Neural crest cell (in vitro differentiated cells): Measurements from ENCODE around the gene CGNL1. TPM values are rescaled to one million over a fixed set of nuclear protein-coding genes. Genes with fewer than 3 reads are reported as not detected.

Experiments used
- DNase-seq: peaks from one replicate; pipeline ENCODE4 v3.0.0; 2021; ENCODE audit warnings: low read depth, mixed read lengths, low spot score
- H3K27ac Mint-ChIP-seq: one replicate; pipeline ENCODE4 v1.8.0; 2021; ENCODE audit warnings: mild to moderate bottlenecking, mixed read lengths; ENCODE audit not compliant: unreplicated experiment
- H3K27me3 Mint-ChIP-seq: 2 replicates; pipeline ENCODE4 v1.8.0; 2021; ENCODE audit warnings: low read depth, mild to moderate bottlenecking, mixed read lengths
- H3K36me3 Mint-ChIP-seq: 2 replicates; pipeline ENCODE4 v1.8.0; 2021; ENCODE audit warnings: low read depth, mild to moderate bottlenecking, mixed read lengths
- H3K4me1 Mint-ChIP-seq: 2 replicates; pipeline ENCODE4 v1.8.0; 2021; ENCODE audit warnings: mixed read lengths
- H3K4me3 Mint-ChIP-seq: one replicate; pipeline ENCODE4 v1.8.0; 2021; ENCODE audit warnings: mild to moderate bottlenecking, mixed read lengths
- H3K9me3 Mint-ChIP-seq: 2 replicates; pipeline ENCODE4 v1.8.0; 2021; ENCODE audit warnings: mixed read lengths
- CTCF ChIP-seq: fragments of 200-600 bp; sonication (generic); conservative IDR thresholded peaks from 2 replicates; pipeline ENCODE4 v1.5.0; 2021; ENCODE audit warnings: antibody characterized with exemption, mild to moderate bottlenecking
- total RNA-seq: library from RNA; stranded (reverse); gene quantifications from 2 replicates; pipeline ENCODE4 v1.2.1, GENCODE V29; 2021

Gene CGNL1
- total RNA-seq, 1 donor from 2014 or later = 1.2 TPM

DNA sequence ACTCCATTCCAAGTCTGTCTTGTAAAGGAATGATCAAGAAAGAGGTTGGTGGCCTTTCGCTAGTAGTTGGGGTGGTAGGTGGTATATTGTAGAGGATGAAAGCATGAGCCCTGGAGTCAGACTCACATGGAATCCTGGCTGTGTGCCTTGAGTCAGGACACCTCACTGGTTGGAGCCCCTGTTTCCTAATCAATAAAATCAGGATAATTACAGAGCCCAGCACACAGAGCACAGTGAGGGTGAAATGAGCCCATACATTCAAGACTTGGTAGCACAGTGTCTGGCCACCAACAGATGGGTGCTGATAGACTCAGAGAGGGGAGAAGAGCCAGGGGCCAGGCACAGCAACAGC, 120.3 kb downstream of the CGNL1 start:
- DNase-seq = no peak
- no peaks in the 10 kb centered on the region for H3K27me3 Mint-ChIP-seq
- H3K4me1 Mint-ChIP-seq = peaks cover 19% of the 10 kb centered on the region
- no peaks in the 10 kb centered on the region for H3K9me3 Mint-ChIP-seq
- no peak overlapping the region for H3K27ac Mint-ChIP-seq
- no peak overlapping the region for H3K4me3 Mint-ChIP-seq
- no peak for TF ChIP-seq CTCF
- no peaks in the 10 kb centered on the region for H3K36me3 Mint-ChIP-seq

GRCh38 chr15:57496946-57497869, 120.9 kb downstream of the CGNL1 start:
- Mint-ChIP-seq H3K36me3 (no peaks in the 10 kb centered on the region), H3K4me1 (peaks cover 24% of the 10 kb centered on the region), H3K9me3 (no peaks in the 10 kb centered on the region), H3K27ac (peak overlapping the region; percentile 62), H3K27me3 (no peaks in the 10 kb centered on the region), H3K4me3 (no peak overlapping the region)
- DNase-seq = no peak
- TF ChIP-seq CTCF = no peak

- Mint-ChIP-seq H3K4me3 (no peak overlapping the region), H3K27me3 (no peaks in the 10 kb centered on the region), H3K36me3 (no peaks in the 10 kb centered on the region), H3K27ac (no peak overlapping the region), H3K4me1 (peaks cover 29% of the 10 kb centered on the region), H3K9me3 (no peaks in the 10 kb centered on the region)
- no peak for TF ChIP-seq CTCF
- DNase-seq = no peak
Observed at GRCh38 chr15:57500256-57500655, 124.0 kb downstream of the CGNL1 start.

DNA sequence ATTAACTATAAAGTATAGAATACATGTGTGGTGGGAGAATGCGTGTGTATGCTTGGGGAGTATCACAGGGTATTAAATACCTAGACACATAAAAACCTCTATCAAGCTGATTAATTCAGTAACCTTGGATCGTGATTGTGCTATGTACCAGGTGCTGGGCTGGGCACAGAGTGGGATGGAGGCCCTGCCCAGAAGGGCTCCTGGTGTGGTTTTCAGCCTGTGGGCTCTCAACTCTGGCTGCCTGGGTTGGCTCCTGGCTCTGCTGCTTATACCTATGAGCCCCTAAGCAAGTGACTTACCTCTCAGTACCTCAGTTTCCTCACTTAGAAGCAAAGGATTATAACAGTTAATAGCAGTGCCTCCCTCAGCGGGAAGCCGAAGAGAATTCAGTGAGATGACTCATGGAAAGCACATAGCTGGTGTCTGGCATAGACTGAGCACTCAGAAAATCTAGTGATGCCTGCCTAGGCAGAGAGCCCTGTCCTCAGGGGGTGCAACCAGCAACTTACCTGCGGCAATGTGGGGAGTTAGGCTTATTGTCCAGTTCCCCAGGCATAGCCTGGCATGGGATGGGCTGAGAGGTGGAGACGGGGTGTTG, 124.8 kb downstream of the CGNL1 start:
- Mint-ChIP-seq H3K36me3 (no peaks in the 10 kb centered on the region), H3K4me1 (peaks cover 27% of the 10 kb centered on the region), H3K27ac (no peak overlapping the region), H3K27me3 (no peaks in the 10 kb centered on the region), H3K4me3 (no peak overlapping the region), H3K9me3 (no peaks in the 10 kb centered on the region)
- no peak for DNase-seq
- TF ChIP-seq CTCF = no peak

DNA sequence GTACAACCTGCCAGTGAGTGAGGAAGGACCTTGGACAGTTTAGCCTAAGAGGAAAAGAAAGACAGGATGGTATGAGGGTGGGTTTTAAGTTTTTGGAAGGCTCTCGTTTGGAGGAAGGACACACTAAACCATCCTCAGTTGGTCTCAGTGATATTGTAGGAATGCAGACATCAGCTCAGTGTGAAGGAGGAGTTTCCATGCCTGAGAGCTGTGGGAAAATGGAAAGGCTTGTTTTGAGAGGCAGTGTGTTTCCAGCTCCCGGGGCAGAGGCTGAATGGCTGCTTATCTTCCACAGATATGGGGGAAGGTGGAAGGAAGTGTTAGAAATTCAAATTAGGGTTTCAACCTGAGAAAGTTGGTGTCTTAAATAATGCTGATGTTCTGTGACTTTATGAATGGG, 125.8 kb downstream of the CGNL1 start:
- no peak for TF ChIP-seq CTCF
- Mint-ChIP-seq H3K9me3 (no peaks in the 10 kb centered on the region), H3K36me3 (no peaks in the 10 kb centered on the region), H3K27me3 (no peaks in the 10 kb centered on the region), H3K4me1 (peaks cover 20% of the 10 kb centered on the region), H3K4me3 (no peak overlapping the region), H3K27ac (no peak overlapping the region)
- no peak for DNase-seq
